ENCODE measurements around the gene LRP2. TPM values are rescaled to one million over a fixed set of nuclear protein-coding genes. Genes with fewer than 3 reads are reported as not detected.

Gene LRP2
- polyA plus RNA-seq, 1 donor (not counting 4 experiments of a cell fraction or from before 2014, with no cell fraction given), result not detected

DNA sequence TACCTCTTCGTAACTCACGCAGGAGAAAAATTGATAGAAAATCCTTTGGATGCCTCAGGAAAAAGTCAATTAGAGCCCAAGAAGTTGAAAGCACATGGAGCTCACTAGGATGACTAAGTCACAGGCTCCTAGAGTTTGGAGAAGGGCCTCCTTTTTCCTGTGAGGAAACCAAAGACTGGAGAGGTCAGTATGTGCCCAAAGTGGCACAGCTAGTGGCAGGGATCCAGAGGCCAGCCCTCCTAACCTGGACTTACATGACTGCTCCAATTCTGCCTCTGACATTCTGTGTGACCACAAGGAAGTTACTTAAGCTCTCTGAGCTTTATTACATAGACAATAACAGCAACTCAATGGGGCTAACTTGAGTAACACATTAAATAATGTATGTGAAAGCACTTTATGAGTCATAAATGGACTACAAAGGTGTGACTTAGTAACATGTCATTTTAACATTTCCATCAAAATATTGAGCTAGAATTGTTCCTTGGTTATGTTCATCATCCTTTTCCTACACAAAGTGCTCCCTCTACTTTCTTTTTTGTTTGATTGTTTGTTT is 201.3 kb downstream of the LRP2 start:
- H3K9me3 ChIP-seq (ENCODE audit: control insufficient read depth, low read depth, low read length), result no peaks in the 10 kb centered on the region
- no peak for DNase-seq (ENCODE audit: low read depth, low spot score)
- no peak overlapping the region for H3K4me2 ChIP-seq (ENCODE audit: control insufficient read depth, extremely low read depth, insufficient read depth, low read depth, low read length)
- dilution Hi-C loops (cut with MboI; ENCODE audit: extremely low pct_ligation_motif_present, low sequenced_read_pairs), result no loop called here
- no peak overlapping the region for H3K4me3 ChIP-seq (ENCODE audit: control insufficient read depth in 2 of 3, extremely low read depth in 1 of 3, insufficient read depth in 2 of 3, low read depth in 1 of 3, low read length in 3 of 3)
- H4K20me1 ChIP-seq (ENCODE audit: control insufficient read depth, extremely low read depth, insufficient read depth, low read length), result no peaks in the 10 kb centered on the region
- TF ChIP-seq EZH2 (IDR thresholded peaks at IDR 0.05; ENCODE audit: low read length), result no peak
- TF ChIP-seq, protein P1, sequence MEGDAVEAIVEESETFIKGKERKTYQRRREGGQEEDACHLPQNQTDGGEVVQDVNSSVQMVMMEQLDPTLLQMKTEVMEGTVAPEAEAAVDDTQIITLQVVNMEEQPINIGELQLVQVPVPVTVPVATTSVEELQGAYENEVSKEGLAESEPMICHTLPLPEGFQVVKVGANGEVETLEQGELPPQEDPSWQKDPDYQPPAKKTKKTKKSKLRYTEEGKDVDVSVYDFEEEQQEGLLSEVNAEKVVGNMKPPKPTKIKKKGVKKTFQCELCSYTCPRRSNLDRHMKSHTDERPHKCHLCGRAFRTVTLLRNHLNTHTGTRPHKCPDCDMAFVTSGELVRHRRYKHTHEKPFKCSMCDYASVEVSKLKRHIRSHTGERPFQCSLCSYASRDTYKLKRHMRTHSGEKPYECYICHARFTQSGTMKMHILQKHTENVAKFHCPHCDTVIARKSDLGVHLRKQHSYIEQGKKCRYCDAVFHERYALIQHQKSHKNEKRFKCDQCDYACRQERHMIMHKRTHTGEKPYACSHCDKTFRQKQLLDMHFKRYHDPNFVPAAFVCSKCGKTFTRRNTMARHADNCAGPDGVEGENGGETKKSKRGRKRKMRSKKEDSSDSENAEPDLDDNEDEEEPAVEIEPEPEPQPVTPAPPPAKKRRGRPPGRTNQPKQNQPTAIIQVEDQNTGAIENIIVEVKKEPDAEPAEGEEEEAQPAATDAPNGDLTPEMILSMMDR (optimal IDR thresholded peaks at IDR 0.05 in 1 of 3, IDR thresholded peaks at IDR 0.05 in 1 of 3, conservative IDR thresholded peaks at IDR 0.05 in 1 of 3; ENCODE audit: extremely low read depth in 1 of 3, insufficient read depth in 2 of 3, low read length in 3 of 3), result no peak
- H3K4me1 ChIP-seq (ENCODE audit: control insufficient read depth, extremely low read depth, insufficient read depth, low read length), result no peaks in the 10 kb centered on the region
- peaks cover 3% of the 10 kb centered on the region for H3K27me3 ChIP-seq (ENCODE audit: control insufficient read depth, extremely low read depth, insufficient read depth, low read length)
- no peaks in the 10 kb centered on the region for H3K79me2 ChIP-seq (ENCODE audit: control insufficient read depth, insufficient read depth, low read length)
- no peak overlapping the region for H2AFZ ChIP-seq (ENCODE audit: control insufficient read depth, low read length)
- no peak for FAIRE-seq
- H3K27ac ChIP-seq (ENCODE audit: control insufficient read depth, insufficient read depth, low read length), result no peak overlapping the region
- H3K9me1 ChIP-seq (ENCODE audit: control insufficient read depth, extremely low read depth, insufficient read depth, low read length), result no peaks in the 10 kb centered on the region
- H3K9ac ChIP-seq (ENCODE audit: control insufficient read depth, extremely low read depth, insufficient read depth, low read length), result no peak overlapping the region
- H3K36me3 ChIP-seq (ENCODE audit: control insufficient read depth in 2 of 2, extremely low read depth in 1 of 2, insufficient read depth in 2 of 2, low read length in 2 of 2), result no peaks in the 10 kb centered on the region

DNA sequence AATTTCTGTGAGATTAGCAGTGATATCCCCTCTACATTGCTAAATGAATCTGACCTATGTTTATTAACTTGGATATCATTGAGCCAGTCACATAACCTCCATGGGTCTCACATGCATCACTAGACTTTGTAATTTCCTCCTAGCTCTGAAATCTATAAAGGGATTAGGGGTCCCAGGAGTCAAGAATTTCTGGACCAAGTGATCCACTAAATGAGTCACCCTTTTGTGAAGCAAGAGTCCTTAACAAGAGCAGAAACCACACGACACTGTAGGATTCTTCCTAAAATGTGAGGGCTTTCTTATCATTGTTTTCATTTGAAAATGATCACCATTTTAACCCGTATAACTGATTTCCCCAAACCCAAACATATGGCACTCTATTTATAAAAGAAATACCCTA is 202.6 kb downstream of the LRP2 start:
- Histone ChIP-seq H3K79me2 (ENCODE audit: control insufficient read depth, insufficient read depth, low read length) (no peaks in the 10 kb centered on the region), H3K27ac (ENCODE audit: control insufficient read depth, insufficient read depth, low read length) (no peak overlapping the region), H3K4me2 (ENCODE audit: control insufficient read depth, extremely low read depth, insufficient read depth, low read depth, low read length) (no peak overlapping the region), H3K27me3 (ENCODE audit: control insufficient read depth, extremely low read depth, insufficient read depth, low read length) (peaks cover 3% of the 10 kb centered on the region), H4K20me1 (ENCODE audit: control insufficient read depth, extremely low read depth, insufficient read depth, low read length) (no peaks in the 10 kb centered on the region), H3K9me3 (ENCODE audit: control insufficient read depth, low read depth, low read length) (no peaks in the 10 kb centered on the region), H3K36me3 (ENCODE audit: control insufficient read depth in 2 of 2, extremely low read depth in 1 of 2, insufficient read depth in 2 of 2, low read length in 2 of 2) (no peaks in the 10 kb centered on the region), H3K4me1 (ENCODE audit: control insufficient read depth, extremely low read depth, insufficient read depth, low read length) (no peaks in the 10 kb centered on the region), H3K4me3 (ENCODE audit: control insufficient read depth in 2 of 3, extremely low read depth in 1 of 3, insufficient read depth in 2 of 3, low read depth in 1 of 3, low read length in 3 of 3) (no peak overlapping the region), H3K9me1 (ENCODE audit: control insufficient read depth, extremely low read depth, insufficient read depth, low read length) (no peaks in the 10 kb centered on the region), H3K9ac (ENCODE audit: control insufficient read depth, extremely low read depth, insufficient read depth, low read length) (no peak overlapping the region), H2AFZ (ENCODE audit: control insufficient read depth, low read length) (no peak overlapping the region)
- DNase-seq (ENCODE audit: low read depth, low spot score) (no peak), FAIRE-seq (no peak)
- TF ChIP-seq EZH2 (IDR thresholded peaks at IDR 0.05; ENCODE audit: low read length), result no peak
- TF ChIP-seq, protein P1 (optimal IDR thresholded peaks at IDR 0.05 in 1 of 3, IDR thresholded peaks at IDR 0.05 in 1 of 3, conservative IDR thresholded peaks at IDR 0.05 in 1 of 3; ENCODE audit: extremely low read depth in 1 of 3, insufficient read depth in 2 of 3, low read length in 3 of 3), result no peak
- dilution Hi-C loops (cut with MboI; ENCODE audit: extremely low pct_ligation_motif_present, low sequenced_read_pairs), result no loop called here

All from keratinocyte (primary cell).